ENCODE data around the gene BBS4. TPM values are rescaled to one million over a fixed set of nuclear protein-coding genes. Genes with fewer than 3 reads are reported as not detected.
A peak's percentile ranks its signal among the peaks of the same experiment; 100 is the strongest.

BBS4 gene
- total and polyA plus RNA-seq, 2 donors (not counting 1 experiment from before 2014, with no cell fraction given): 27.9 to 29.4 TPM

DNA sequence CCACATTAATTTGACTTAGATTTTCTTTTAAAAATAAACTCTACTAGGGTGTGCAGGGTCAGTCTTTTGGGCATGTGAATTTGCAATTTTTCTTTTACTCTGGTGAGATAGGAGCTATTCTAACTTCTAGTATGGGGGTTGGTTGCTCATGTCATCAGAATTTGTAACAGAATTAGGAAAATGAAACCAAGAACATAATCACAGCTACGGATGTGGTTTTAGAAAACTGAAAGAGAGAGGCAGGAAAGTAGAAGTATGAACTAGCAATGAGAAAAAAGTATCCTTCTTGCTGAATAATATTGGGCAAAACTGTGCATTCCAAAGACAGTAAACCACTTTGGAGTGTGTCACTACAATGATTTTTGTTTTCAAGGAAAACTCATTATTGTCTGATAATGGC lies 54.2 kb downstream of the BBS4 start:
- H3K9ac ChIP-seq (ENCODE audit: insufficient read depth, low read length): no peak overlapping the region
- TF ChIP-seq, protein P1, sequence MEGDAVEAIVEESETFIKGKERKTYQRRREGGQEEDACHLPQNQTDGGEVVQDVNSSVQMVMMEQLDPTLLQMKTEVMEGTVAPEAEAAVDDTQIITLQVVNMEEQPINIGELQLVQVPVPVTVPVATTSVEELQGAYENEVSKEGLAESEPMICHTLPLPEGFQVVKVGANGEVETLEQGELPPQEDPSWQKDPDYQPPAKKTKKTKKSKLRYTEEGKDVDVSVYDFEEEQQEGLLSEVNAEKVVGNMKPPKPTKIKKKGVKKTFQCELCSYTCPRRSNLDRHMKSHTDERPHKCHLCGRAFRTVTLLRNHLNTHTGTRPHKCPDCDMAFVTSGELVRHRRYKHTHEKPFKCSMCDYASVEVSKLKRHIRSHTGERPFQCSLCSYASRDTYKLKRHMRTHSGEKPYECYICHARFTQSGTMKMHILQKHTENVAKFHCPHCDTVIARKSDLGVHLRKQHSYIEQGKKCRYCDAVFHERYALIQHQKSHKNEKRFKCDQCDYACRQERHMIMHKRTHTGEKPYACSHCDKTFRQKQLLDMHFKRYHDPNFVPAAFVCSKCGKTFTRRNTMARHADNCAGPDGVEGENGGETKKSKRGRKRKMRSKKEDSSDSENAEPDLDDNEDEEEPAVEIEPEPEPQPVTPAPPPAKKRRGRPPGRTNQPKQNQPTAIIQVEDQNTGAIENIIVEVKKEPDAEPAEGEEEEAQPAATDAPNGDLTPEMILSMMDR (conservative IDR thresholded peaks at IDR 0.05 in 1 of 2, IDR thresholded peaks at IDR 0.05 in 1 of 2; ENCODE audit: low read depth in 1 of 2, low read length in 2 of 2): no peak
- TF ChIP-seq EZH2 (IDR thresholded peaks at IDR 0.05; ENCODE audit: low read length, missing control alignments): no peak
- peaks cover 5% of the 10 kb centered on the region for H3K36me3 ChIP-seq (ENCODE audit: control insufficient read depth, insufficient read depth, low read length)
- no peak overlapping the region for H2AFZ ChIP-seq (ENCODE audit: low read length)
- H3K27me3 ChIP-seq (ENCODE audit: control insufficient read depth, insufficient read depth, low read length): no peaks in the 10 kb centered on the region
- H3K79me2 ChIP-seq (ENCODE audit: control insufficient read depth, insufficient read depth, low read length): no peaks in the 10 kb centered on the region
- H3K4me2 ChIP-seq (ENCODE audit: extremely low read depth, insufficient read depth, low read length): no peak overlapping the region
- H3K27ac ChIP-seq (ENCODE audit: insufficient read depth, low read length): no peak overlapping the region
- H3K4me3 ChIP-seq (replicated peaks in 1 of 4; ENCODE audit: control extremely low read depth in 1 of 4, insufficient read depth in 1 of 4, low read depth in 3 of 4, low read length in 4 of 4): no peak overlapping the region
- DNase-seq (ENCODE audit: low read depth in 2 of 2): no peak
- H4K20me1 ChIP-seq (ENCODE audit: control insufficient read depth, extremely low read depth, insufficient read depth, low read length): no peaks in the 10 kb centered on the region
- H3K9me3 ChIP-seq (ENCODE audit: control insufficient read depth, insufficient read depth, low read depth, low read length): no peaks in the 10 kb centered on the region
- no peaks in the 10 kb centered on the region for H3K4me1 ChIP-seq (ENCODE audit: control insufficient read depth, extremely low read depth, insufficient read depth, low read length)

DNA sequence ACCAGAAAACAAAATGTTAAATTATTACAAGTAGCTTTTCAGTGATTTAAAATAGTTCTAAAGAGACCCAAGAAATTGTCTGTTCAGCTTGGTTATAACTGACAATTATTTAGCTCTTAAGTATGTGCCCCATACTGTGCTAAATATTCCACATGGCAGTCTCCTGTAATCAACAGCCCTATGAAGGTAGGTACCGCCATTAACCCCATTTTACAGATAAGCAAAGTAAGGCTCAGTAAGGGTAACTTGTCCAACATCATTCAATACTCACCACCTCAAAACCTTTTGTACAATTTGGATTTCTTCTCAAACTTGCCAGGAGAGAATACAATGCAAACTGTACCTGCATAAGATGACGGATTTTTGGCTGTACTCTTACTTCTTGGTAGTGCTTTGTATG lies 63.7 kb downstream of the BBS4 start:
- Histone ChIP-seq H4K20me1 (ENCODE audit: control insufficient read depth, extremely low read depth, insufficient read depth, low read length) (no peaks in the 10 kb centered on the region), H2AFZ (ENCODE audit: low read length) (no peak overlapping the region), H3K79me2 (ENCODE audit: control insufficient read depth, insufficient read depth, low read length) (no peaks in the 10 kb centered on the region), H3K4me2 (ENCODE audit: extremely low read depth, insufficient read depth, low read length) (no peak overlapping the region), H3K27me3 (ENCODE audit: control insufficient read depth, insufficient read depth, low read length) (no peaks in the 10 kb centered on the region), H3K9me3 (ENCODE audit: control insufficient read depth, insufficient read depth, low read depth, low read length) (no peaks in the 10 kb centered on the region), H3K4me1 (ENCODE audit: control insufficient read depth, extremely low read depth, insufficient read depth, low read length) (no peaks in the 10 kb centered on the region), H3K36me3 (ENCODE audit: control insufficient read depth, insufficient read depth, low read length) (peaks cover 6% of the 10 kb centered on the region), H3K27ac (ENCODE audit: insufficient read depth, low read length) (no peak overlapping the region), H3K4me3 (replicated peaks in 1 of 4; ENCODE audit: control extremely low read depth in 1 of 4, insufficient read depth in 1 of 4, low read depth in 3 of 4, low read length in 4 of 4) (no peak overlapping the region), H3K9ac (ENCODE audit: insufficient read depth, low read length) (no peak overlapping the region)
- TF ChIP-seq, protein P1 (conservative IDR thresholded peaks at IDR 0.05 in 1 of 2, IDR thresholded peaks at IDR 0.05 in 1 of 2; ENCODE audit: low read depth in 1 of 2, low read length in 2 of 2): no peak
- TF ChIP-seq EZH2 (IDR thresholded peaks at IDR 0.05; ENCODE audit: low read length, missing control alignments): no peak
- no peak for DNase-seq (ENCODE audit: low read depth in 2 of 2)

DNA sequence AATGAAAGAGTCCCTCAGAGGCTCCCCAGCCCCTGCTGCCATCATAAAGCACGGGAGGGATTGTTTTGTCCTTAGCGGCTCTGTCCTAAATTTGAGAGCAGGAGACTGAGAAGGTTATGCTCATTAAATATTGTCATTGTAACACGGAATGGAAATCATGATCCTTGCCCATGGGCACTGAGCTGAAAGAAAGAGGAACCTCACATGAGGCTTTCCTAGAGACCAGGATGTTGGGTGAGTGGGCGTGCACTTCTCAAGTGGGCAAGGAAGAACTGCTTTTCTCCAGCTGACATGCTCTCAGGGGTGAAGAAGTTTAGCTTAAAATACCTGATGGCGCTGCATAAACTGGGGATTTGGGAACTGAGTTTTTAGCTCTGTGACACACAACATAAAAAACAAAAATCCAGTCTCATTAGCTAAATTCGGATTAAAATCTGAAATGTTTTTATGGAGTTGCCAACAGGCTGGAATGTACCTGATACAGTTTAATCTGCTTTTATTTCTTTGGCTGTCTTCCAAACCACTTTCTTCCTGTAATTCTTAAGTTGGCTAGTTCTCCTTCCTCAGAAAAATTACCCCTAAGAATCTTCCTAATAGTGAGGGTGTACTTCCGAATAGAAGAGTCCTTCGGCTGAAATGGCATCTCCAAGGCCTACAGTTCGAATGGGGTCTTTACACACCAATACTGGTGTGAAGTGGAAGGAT lies 65.9 kb downstream of the BBS4 start:
- TF ChIP-seq, protein P1 (conservative IDR thresholded peaks at IDR 0.05 in 1 of 2, IDR thresholded peaks at IDR 0.05 in 1 of 2; ENCODE audit: low read depth in 1 of 2, low read length in 2 of 2): no peak
- no peak for TF ChIP-seq EZH2 (IDR thresholded peaks at IDR 0.05; ENCODE audit: low read length, missing control alignments)
- no peaks in the 10 kb centered on the region for H3K27me3 ChIP-seq (ENCODE audit: control insufficient read depth, insufficient read depth, low read length)
- H2AFZ ChIP-seq (ENCODE audit: low read length): no peak overlapping the region

More for the DNA sequence above, 65.9 kb downstream of the BBS4 start:
- DNase-seq (ENCODE audit: low read depth in 2 of 2): peak in 1 of 2 donors; percentile 50
- Histone ChIP-seq H3K4me2 (ENCODE audit: extremely low read depth, insufficient read depth, low read length) (no peak overlapping the region), H3K79me2 (ENCODE audit: control insufficient read depth, insufficient read depth, low read length) (no peaks in the 10 kb centered on the region), H3K9ac (ENCODE audit: insufficient read depth, low read length) (no peak overlapping the region), H3K4me1 (ENCODE audit: control insufficient read depth, extremely low read depth, insufficient read depth, low read length) (no peaks in the 10 kb centered on the region), H3K36me3 (ENCODE audit: control insufficient read depth, insufficient read depth, low read length) (peaks cover 10% of the 10 kb centered on the region), H3K27ac (ENCODE audit: insufficient read depth, low read length) (no peak overlapping the region), H4K20me1 (ENCODE audit: control insufficient read depth, extremely low read depth, insufficient read depth, low read length) (no peaks in the 10 kb centered on the region), H3K9me3 (ENCODE audit: control insufficient read depth, insufficient read depth, low read depth, low read length) (no peaks in the 10 kb centered on the region), H3K4me3 (replicated peaks in 1 of 4; ENCODE audit: control extremely low read depth in 1 of 4, insufficient read depth in 1 of 4, low read depth in 3 of 4, low read length in 4 of 4) (no peak overlapping the region)

All from fibroblast of lung (primary cell).